ENCODE data around the gene HMGCLL1.
A peak's percentile ranks its signal among the peaks of the same experiment; 100 is the strongest.

The HMGCLL1 gene

DNA sequence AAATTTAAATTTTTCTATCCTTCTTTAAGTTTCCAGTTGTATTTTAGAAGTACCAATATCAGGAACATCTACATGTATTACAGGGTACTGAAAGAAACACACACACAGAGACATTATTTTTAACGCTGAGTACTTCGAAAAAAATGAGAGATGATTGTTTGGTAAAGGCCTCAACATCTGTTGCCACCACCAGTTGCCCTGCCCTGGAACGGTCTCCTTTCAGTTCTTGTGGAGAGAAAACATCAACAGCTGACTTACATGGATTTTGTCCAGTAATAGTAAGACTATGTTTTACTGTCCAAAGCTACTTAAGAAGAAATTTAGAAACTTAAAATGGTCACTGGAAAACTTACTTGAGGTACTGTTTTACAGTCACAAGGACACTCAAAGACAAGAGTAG lies 16.7 kb downstream of the HMGCLL1 start:
- TF ChIP-seq CTCF (IDR thresholded peaks at IDR 0.05), result no peak

- TF ChIP-seq CTCF (IDR thresholded peaks at IDR 0.05), result no peak
These were observed 18.6 kb downstream of the HMGCLL1 start for GRCh38 chr6:55560290-55560885.

GRCh38 chr6:55557146-55557545 lies 21.8 kb downstream of the HMGCLL1 start:
- TF ChIP-seq CTCF (IDR thresholded peaks at IDR 0.05), result no peak

DNA sequence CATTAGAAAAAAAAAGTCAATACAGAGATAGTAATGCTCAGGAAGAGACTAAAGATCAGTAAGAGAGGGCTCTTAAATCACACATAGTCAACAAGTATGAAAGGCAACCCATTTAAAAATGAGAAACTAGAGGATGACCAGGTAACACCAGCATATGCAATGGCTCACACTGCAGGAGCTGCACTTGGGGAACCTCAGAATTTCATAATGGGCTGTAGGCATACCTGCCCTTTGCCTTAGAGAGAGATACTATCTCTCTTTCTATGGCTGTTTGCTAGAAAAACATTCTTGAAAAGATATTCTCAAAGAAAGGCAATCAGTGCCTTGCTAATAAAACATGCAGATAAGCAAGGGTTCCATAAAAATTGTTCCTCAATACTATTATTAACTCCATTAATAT lies 33.2 kb downstream of the HMGCLL1 start:
- no peak for TF ChIP-seq CTCF (IDR thresholded peaks at IDR 0.05)

- TF ChIP-seq CTCF (IDR thresholded peaks at IDR 0.05), result peak; percentile 22; the same call in 1 of the 2 replicates
These were observed 35.2 kb downstream of the HMGCLL1 start for GRCh38 chr6:55543633-55544309.

DNA sequence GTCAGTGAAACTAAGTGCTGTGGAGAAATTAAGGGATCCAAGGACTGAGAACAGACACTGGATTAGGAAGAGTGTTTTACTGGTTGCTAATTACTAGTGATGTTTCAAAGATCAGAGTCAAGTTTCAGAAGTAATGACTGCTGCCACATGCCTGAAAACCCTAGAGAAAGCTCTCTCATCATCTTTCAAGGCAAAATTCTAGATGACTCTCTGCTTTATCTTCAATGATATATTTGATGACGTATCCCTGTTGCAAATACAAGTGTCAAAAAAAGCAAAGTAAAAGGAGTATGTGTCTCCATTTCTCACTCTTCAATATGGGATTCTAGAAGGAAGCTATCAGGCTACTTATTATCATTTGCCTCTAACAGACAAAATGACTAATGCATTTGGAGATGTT lies 38.0 kb downstream of the HMGCLL1 start:
- no peak for TF ChIP-seq CTCF (IDR thresholded peaks at IDR 0.05)

GRCh38 chr6:55536391-55536956 lies 42.5 kb downstream of the HMGCLL1 start:
- no peak for TF ChIP-seq CTCF (IDR thresholded peaks at IDR 0.05)
